GF-D8 (cell line): Measurements from ENCODE around the gene HEXIM2.
A peak's percentile ranks its signal among the peaks of the same experiment; 100 is the strongest.

Source experiments
- DNase-seq: peaks from one replicate; lab custom pipeline; 2025; lab: John Stamatoyannopoulos, UW

HEXIM2 gene

DNA sequence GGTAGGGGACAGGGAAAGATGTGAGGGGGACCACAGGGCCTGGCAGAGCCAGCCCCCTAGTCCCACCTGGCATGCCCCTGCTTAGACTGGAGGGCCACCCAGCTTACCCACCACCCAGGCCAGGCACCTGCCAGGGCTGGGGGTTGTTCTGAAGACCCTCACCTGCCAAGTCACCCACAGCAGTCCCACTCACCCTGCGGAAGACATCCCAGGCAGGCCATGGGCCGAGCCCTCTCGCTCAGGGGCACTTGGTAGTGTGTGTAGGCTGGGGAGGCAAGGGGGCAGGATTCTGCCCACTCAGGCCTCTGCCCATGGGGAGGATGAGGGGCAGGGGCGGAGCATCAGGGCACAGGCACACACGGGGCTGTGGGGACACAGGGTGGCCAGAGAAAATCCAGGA is 33.3 kb upstream of the HEXIM2 start:
- no peak for DNase-seq

DNA sequence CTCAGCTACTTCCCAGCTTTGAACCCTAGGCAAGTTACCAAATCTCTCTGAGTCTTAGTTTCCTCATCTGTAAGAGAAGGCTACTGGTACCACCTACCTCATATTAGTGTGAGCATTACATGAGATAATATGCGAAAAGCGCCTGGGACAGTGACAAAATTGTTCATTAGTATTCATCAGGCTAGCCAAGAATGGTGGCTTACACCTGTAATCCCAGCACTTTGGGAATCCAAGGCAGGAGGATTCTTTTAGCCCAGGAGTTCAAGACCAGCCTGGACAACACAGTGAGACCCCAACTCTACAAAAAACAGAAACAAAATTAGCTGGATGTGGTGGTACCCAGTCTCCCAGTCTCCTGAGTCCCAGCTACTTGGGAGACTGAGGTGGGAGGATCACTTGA is 32.7 kb upstream of the HEXIM2 start:
- DNase-seq = no peak

DNA sequence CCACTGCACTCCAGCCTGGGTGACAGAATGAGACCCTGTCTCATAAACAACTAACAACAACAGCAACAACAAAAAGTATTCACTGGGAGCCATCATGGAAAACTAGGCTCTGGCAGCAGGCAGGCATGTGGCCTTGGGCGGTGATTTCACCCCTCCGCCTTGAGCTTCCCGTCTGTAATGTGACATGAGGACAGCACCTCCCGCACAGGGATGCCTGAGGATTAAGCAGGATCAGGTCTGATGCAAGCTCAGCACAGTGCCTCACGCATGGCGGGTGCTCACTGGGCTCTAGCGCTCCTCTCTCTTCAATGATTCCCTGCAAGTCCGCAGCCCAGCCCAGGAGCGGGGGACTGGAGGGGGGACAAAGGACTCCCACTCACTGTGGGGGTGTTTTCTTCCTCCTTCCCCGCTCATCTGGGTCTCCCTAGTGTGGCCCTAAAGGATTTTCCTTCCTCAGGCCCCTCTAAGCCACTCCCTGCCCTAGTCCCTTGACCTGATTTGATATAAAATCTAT is 32.2 kb upstream of the HEXIM2 start:
- no peak for DNase-seq

DNA sequence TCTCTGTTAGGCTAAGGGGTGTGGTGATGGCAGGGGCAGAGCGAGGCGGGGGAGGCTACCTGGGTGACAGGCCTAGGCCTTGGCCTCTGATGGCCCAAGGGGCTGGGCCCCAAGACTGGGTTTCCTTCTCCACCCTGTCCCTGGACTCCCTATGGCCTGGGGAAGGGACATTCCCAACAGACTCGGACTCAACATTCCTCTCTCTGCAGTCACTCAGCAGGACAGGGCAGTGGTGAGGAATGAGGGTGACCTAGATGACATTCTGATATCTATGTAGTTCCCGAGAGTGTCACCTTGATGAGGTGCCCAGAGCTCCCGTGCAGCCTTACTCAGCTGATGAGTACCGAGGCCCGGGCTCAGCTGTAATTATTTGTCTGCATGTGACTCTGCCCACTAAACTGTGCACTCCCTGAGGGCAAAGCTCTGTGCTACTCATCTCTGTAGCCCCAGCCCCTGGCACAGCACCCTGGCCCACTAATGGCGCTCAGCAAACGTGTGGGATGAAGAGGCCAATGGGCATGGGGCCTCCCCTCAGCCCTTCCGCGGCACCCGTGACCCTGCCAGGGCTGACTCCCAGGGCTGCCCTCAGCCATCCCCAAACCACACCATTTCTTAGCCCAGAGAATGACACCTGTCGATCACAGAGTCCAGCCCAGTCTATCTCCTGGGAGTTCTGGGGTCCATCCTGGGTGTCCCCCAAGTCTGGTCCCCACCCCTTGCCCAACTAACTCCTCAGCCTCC is 31.6 kb upstream of the HEXIM2 start:
- DNase-seq = no peak

DNA sequence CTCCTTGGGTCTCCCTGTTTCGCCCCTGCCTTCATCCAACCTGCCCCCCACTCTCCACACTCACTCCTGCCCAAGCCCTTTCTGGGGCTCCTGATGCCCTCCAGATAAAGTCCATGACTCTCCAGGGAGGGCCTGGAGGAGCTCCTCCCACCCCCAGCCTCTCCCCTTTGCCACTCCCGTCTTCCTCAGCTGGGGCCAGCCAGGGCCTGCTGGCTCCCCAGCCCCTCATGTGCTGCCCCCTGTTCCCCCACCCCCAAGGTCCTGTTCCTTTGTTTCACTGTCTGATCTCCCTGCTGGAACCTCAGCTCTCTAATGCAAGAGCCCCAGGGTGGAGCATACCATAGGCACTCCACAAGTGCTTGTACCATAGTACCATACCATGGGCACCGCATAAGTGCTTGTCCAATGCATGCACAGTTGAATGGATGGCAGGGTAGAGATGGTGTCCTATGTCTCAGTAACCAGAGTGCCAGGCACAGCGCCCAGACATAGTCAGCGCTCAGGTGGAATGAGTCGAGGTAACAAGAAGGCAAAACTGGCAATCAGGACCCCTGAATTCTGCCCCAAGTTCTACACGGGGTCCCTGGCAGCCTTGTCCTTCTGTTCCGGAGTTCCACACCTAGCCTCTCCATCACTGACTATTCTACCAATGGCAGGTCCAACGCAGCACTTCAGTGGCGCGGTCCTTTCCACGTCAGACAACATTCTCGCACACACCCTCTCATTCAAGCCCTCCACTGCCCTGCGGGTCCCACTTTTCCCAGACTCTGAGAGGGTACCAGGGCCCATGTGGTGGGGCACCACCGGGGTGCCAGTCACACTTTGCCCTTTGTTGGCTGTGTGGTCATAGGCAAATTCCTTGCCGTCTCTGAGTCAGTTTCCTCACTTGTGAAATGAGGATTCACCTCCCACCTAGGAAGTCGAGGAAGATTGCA is 30.7 kb upstream of the HEXIM2 start:
- no peak for DNase-seq

DNA sequence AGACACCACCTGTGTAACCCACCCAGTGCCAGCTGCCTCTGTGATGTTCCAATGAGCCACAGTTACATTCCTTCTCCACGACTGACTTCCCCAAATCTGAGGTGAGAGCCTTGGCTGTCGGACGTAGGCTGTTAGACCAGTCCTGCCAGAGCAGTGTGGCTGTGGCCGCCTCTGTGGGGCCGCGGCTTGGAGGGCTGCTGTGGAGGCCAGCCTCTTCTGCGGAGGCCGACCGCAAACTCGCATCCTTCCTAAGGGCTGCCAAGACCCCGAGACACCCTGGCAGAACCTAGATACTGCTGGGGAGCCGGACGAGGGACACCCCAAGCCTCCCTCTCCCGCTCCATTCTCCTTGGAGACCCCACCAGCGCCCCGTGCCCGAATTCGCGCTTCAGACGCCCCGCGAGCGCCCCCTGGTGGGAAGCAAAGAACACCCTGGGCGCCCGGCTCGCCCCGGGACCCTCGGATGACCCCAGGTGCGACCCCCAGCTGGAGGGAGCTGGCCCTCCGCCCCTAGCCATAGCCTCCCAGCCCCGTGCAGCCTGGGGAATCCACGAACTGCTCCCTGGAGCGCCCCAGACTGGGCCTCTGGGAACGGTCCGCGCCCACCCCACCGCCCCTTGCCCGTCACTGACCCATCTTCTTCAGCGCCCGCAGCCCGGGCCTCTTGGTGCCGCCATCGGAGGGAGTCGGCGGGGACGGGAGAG is 29.9 kb upstream of the HEXIM2 start:
- no peak for DNase-seq

DNA sequence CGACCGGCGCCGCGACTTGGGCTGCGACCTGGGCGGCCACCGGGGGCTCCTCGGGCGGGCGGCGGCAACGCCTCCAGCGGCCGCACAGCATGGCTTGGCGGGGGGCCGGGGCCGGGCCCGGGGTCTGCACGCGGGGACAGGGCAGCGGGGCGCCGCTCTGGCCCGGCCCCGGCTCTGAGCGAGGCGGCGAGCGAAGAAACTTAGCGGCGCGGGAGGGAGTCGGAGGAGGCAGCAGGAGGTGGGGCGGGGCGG is 29.4 kb upstream of the HEXIM2 start, which contains the start of gene PLCD3:
PLCD3 (minus strand) TSS at position 196 of the 252 bp plus-strand sequence; CDS start at position 91, 105 bp downstream.
- DNase-seq = no peak

DNA sequence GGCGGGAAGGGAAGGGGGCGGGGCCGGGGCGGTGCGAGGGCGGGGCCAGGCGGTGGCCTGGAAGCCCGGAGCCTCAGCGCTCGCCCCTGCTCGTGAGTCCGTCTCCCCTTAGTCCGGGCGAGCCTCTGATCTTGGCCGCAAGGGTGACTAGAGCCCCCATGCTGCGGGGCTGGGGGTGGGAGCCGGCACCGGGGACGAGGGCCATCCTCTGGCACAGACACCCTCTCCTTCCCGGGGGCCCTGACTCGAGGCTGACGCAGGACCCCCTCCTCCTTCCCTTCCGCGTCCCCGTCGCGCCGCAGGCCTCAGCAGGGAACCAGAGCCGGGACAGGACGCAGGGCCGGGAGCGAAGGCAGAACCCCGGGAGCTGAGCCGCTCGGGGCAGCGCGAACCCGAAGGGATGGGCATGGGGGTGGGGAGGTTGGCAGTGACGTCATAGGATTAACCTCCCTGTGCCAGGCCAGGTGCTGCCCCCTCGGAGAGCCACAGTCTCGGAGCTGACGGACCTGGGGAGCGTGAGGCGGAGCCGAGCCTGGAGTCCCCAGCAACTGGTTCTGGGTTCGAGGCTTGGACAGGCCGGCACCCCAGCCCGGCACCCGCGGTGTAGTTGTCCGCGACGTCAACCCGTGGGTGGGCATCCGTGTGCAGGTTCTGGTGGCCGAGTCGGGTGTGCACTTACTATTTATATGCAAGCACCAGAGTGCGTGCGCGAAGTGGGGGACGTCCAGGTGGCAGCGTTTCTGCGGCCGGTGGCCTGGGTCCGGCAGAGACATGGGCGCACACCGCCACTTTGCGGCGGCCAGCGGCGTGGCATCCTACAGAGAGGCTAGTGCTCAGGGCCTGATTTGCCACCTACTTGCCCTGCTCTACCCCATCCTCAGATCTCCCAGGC is 28.9 kb upstream of the HEXIM2 start:
- peak; percentile 34 for DNase-seq

DNA sequence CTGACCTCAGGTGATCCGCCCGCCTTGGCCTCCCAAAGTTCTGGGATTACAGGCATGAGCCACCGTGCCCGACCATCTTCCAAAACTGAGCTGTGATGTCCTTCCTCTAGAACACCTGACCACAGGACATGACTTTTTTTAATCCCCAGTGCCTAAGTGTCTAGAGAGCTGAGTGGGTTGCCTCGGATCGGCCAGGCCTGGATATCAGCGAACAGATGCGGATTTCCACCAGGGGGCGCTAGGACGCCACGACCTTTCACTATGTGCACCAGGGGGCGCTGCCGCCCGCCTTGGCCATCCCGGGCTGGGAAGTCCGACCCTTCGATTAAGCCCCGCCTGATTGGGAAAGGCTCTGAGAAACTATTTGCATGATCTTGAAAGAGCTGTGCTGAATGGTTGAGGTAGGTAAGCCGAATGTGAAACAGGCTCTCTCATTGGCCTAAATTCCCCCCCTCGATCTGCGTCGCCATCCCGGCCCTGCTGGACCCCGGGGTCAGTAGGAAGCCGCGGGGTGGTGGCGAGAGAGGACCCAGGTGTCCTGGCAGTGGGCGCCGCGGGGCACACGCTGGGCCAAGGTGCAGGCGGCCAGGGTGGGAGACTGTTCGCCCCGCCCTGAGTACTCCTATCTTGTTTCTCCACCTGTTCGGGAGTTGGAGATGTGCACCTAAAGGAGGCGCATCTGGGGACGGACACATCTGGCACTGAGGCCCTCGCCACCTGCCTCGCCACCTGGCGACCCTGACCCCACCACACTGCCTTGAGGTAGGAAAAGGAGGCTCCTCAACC is 26.3 kb upstream of the HEXIM2 start, which contains the start of gene ACBD4:
ACBD4 (plus strand) TSS at position 496 of the 786 bp plus-strand sequence. CDS start 458 bp downstream, outside the sequence.
- peak; percentile 88 for DNase-seq

DNA sequence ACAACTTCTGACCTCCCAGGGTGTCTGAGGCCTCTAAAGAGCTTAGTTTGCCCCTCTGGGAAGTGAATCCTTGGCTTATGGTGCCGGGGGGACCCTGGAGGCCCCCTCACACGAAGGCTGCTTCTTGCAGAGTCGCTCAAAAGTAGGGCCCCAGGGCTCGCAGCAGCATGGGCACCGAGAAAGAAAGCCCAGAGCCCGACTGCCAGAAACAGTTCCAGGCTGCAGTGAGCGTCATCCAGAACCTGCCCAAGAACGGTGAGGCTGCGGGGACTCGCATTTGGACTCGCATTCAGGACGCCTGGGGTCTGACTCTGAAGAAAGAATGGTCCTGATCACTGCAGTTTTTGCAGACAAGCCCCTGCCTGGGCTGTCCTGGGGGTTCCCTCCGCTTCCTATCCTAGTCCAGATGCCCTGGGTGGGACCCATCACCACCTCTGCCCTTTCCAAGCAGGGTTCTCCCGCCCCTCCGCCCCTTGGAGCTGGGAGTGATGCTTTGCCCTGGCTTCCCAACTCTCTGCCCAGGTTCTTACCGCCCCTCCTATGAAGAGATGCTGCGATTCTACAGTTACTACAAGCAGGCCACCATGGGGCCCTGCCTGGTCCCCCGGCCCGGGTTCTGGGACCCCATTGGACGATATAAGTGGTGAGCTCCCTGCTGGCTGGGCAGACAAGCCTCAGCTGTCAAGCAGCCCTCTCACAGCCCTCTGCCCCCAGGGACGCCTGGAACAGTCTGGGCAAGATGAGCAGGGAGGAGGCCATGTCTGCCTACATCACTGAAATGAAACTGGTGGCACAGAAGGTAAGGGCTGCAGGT is 25.5 kb upstream of the HEXIM2 start:
- DNase-seq = no peak

DNA sequence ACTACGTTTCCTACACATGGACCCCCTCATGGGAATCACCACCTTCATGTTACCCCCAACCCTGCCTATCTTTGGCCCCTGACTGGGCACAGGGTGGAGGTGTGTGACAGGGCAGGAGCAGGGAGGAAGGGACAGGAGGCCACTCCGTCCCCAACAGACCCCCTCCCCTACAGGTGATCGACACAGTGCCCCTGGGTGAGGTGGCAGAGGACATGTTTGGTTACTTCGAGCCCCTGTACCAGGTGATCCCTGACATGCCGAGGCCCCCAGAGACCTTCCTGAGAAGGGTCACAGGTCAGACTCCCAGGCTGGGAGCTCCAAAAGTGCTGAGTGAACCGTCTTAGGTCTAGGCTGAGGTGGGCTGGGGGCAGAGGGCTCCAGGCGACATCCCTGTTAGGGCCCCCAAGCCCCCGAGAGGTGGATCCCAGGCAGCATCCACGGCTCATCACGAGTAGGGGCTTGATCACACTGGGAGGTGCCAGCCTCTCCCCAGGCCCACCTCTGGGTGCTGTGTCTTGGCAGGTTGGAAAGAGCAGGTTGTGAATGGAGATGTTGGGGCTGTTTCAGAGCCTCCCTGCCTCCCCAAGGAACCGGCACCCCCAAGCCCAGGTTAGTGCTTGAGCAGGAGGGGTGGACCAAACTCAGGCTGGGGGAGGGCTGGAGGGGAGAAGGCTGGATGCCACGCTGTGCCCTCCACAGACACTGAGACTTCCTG is 24.7 kb upstream of the HEXIM2 start:
- no peak for DNase-seq

DNA sequence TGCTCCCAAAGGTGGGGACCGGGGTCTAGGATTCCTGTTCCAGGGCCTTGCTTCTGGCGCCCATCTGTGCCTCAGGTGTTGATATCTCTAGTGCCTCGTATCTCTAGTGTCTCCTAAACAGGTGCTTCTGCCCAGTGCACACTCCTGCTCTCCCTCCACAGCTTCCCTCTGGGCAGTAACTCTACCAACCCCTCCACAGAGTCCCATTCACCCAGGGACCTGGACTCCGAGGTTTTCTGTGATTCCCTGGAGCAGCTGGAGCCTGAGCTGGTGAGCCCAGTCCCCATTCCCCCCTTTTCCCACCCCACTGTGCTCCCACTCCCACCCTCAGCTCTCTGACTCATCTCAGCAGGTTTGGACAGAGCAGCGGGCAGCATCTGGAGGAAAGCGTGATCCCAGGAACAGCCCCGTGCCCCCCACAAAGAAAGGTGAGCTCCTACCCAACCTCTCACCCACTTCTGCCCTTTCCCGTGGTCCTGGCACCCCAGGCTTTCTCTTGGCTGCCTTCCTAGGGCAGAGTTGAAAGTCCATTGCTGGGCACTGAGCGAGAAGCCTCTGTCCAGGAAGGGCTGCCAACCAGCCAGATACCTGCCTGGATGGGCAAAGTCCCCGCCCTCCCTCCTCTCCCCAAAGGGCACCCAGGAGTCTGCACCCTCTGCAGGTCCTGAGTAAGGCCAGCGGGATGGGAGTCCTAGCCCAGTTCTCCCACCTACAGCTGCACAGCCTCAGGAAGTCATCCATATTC is 23.9 kb upstream of the HEXIM2 start:
- no peak for DNase-seq

DNA sequence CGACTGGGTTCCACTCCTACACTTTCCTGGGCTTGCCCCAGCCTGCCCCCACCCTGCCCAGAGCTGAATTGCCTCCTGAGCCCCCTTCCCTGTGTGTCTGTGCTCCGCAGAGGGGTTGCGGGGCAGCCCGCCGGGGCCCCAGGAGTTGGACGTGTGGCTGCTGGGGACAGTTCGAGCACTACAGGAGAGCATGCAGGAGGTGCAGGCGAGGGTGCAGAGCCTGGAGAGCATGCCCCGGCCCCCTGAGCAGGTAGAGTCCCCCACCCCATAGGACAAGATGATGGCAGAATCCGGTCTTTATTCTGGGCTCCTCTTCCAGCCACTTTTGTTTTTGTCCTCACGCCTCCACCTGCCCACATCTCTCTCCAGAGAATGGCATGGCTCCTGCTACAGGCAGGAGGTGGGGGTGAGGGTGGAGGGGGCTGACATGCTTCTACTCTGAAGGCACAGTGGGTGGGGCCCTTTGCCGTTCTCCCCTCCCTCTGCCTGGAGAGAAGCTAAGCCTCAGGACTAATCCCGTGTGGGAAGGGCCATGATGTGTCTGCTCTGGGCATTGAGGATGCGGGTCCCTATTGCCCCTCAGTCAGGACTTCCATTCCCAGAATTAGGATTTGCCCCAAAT is 22.7 kb upstream of the HEXIM2 start:
- no peak for DNase-seq

DNA sequence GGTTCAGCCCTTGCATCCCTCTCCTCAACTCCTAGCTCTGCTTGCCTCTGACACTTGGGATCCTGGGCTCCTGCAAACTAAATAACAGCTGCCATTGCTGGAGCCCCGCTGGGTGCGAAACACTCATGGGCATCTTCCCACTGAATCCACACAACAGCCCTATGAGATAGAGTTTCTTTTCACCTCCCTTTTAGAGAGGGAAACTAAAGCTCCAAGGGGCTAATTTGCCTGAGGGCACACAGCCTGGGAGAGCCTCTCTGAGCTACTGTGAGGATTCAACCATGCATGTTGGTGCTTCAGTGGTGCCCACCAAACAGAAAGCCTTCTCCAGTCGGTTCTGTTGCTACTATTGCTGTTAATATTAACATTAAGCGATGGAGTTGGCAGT is 22.1 kb upstream of the HEXIM2 start:
- no peak for DNase-seq

DNA sequence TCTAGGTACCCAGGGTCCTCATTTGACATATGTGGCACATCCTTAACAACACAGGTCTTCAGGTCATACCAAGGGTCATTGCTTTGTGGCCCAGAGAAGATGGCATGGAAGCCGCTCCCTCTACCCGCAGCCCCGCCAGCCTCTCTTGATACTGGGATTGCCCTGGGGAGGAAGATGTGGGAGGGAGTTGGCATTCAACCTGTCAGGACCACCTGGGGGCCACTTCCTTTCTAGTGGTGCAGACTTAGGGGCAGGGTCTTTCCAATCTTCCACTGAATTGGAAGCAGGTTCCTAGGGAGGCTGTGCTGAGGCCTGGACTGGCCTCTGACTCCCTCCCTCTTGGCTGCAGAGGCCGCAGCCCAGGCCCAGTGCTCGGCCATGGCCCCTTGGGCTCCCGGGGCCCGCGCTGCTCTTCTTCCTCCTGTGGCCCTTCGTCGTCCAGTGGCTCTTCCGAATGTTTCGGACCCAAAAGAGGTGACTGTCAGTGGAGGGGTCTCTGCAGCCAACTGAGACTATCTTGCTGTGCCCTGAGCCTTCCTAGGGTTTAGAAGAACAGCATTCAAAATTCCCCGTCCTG is 18.5 kb upstream of the HEXIM2 start:
- DNase-seq = no peak

DNA sequence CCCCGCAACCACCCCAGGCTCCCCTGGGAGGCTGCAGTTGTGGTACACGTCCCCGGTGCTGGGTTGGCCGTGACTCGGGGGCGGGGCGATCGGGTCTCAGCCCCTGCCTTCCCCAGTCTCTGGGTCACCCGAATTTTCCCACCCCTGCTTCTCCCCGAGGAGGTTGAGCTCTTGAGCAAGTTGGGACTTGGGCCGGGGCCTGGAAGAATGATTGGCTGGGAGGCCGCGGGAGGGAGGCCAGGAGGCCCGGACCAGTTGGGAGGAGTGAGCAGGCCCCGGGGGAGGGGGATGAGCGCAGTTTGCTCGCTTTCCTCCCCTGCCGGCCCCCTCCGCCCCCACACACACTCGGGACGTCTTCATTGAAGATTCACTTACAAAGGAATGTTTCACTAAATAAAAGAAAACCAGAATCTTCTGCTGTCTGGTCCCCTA is 17.9 kb upstream of the HEXIM2 start:
- no peak for DNase-seq
